Effector memory CD8-positive, alpha-beta T cell (primary cell): ENCODE results near the gene TMEM126A.
"Not testable (repeated sequence)": the region's sequence is repeated elsewhere in the genome, so short reads cannot be mapped to it uniquely, and the experiment has no call there.

Experiments used
- ATAC-seq: fragments of 150-1000 bp; cut with Tn5 transposase; replicated peaks from 2 replicates; pipeline ENCODE4 v1.10.0; 2021; ENCODE audit warnings: mild to moderate bottlenecking, moderate library complexity
- DNase-seq, 3 experiments: peaks; one replicate each; pipeline ENCODE4 v3.0.0; 2021
- H3K27ac Mint-ChIP-seq, 2 donors: one replicate each; pipeline ENCODE4 v1.8.0; 2022; ENCODE audit warnings: mild to moderate bottlenecking in 2 of 2, mixed read lengths in 2 of 2, moderate library complexity in 2 of 2
- H3K27me3 Mint-ChIP-seq, 2 donors: one replicate each; pipeline ENCODE4 v1.8.0; 2022; ENCODE audit warnings: mixed read lengths in 2 of 2
- H3K36me3 Mint-ChIP-seq: one replicate; pipeline ENCODE4 v1.8.0; 2022; ENCODE audit warnings: mild to moderate bottlenecking, moderate library complexity, mixed read lengths; ENCODE audit not compliant: insufficient read depth
- H3K4me1 Mint-ChIP-seq, 2 donors: one replicate each; pipeline ENCODE4 v1.8.0; 2022; ENCODE audit warnings: low read depth in 2 of 2, mixed read lengths in 2 of 2
- H3K4me3 Mint-ChIP-seq, 2 donors: one replicate each; pipeline ENCODE4 v1.8.0; 2022; ENCODE audit warnings: mild to moderate bottlenecking in 2 of 2, mixed read lengths in 2 of 2, moderate library complexity in 2 of 2
- H3K9me3 Mint-ChIP-seq, 2 donors: one replicate each; pipeline ENCODE4 v1.8.0; 2022; ENCODE audit warnings: mixed read lengths in 2 of 2
- total RNA-seq, 9 experiments: gene quantifications; one replicate each; lab custom pipeline; 2026; lab: John Stamatoyannopoulos, UW

Gene TMEM126A
- 7.4 to 53.5 (median 20.1) reads per million in 9 experiments for total RNA-seq

GRCh38 chr11:85647604-85648299 is at the start of gene TMEM126A:
Gene TMEM126A (plus strand): TSS chr11:85647967. CDS start chr11:85650256, 2,289 bp downstream.
- Mint-ChIP-seq H3K4me3 (peak within 1 kb of the TSS; percentile 90 to 92), H3K27me3 (peaks cover 20 to 25% of the 10 kb centered on the region in 2 donors), H3K27ac (peak within 1 kb of the TSS; percentile 90 to 95), H3K36me3 (peaks cover 19% of the 10 kb centered on the region), H3K4me1 (peaks cover 8 to 24% of the 10 kb centered on the region in 2 donors), H3K9me3 (no peaks in the 10 kb centered on the region)
- DNase-seq (peak; percentile 85 to 89 (median 86)), ATAC-seq (peak; percentile 99)

- no peak overlapping the region for H3K27ac Mint-ChIP-seq
- H3K27me3 Mint-ChIP-seq, result no peaks in the 10 kb centered on the region
- no peak for DNase-seq
- H3K9me3 Mint-ChIP-seq, result no peaks in the 10 kb centered on the region
- no peak for ATAC-seq
- H3K36me3 Mint-ChIP-seq, result no peaks in the 10 kb centered on the region
- no peaks in the 10 kb centered on the region for H3K4me1 Mint-ChIP-seq
- no peak overlapping the region for H3K4me3 Mint-ChIP-seq
Observed at GRCh38 chr11:85599083-85599482, 48.7 kb upstream of the TMEM126A start.

- Mint-ChIP-seq H3K27ac (peak overlapping the region in 1 of 2 donors; percentile 1), H3K4me3 (no peak overlapping the region), H3K4me1 (no peaks in the 10 kb centered on the region), H3K9me3 (no peaks in the 10 kb centered on the region), H3K36me3 (no peaks in the 10 kb centered on the region), H3K27me3 (no peaks in the 10 kb centered on the region)
- DNase-seq (no peak), ATAC-seq (no peak)
Observed at GRCh38 chr11:85602526-85603213, 45.1 kb upstream of the TMEM126A start.

- peaks cover 0 to 4% of the 10 kb centered on the region in 2 donors for H3K27me3 Mint-ChIP-seq
- H3K9me3 Mint-ChIP-seq, result no peaks in the 10 kb centered on the region
- no peak for ATAC-seq
- no peak for DNase-seq
- H3K36me3 Mint-ChIP-seq, result no peaks in the 10 kb centered on the region
- no peaks in the 10 kb centered on the region for H3K4me1 Mint-ChIP-seq
- no peak overlapping the region for H3K4me3 Mint-ChIP-seq
- no peak overlapping the region for H3K27ac Mint-ChIP-seq
Observed at GRCh38 chr11:85603220-85603619, 44.5 kb upstream of the TMEM126A start.

GRCh38 chr11:85606237-85606636 is 41.5 kb upstream of the TMEM126A start:
- not testable (repeated sequence) for H3K36me3 Mint-ChIP-seq, H3K27ac Mint-ChIP-seq, H3K4me1 Mint-ChIP-seq, H3K9me3 Mint-ChIP-seq, H3K27me3 Mint-ChIP-seq, ATAC-seq, H3K4me3 Mint-ChIP-seq, DNase-seq

- ATAC-seq, H3K4me1 Mint-ChIP-seq, H3K4me3 Mint-ChIP-seq: not testable (repeated sequence)
Observed at GRCh38 chr11:85608621-85609020, 39.1 kb upstream of the TMEM126A start.

GRCh38 chr11:85609286-85609685 is 38.5 kb upstream of the TMEM126A start:
- H3K4me1 Mint-ChIP-seq, H3K4me3 Mint-ChIP-seq, H3K9me3 Mint-ChIP-seq, H3K36me3 Mint-ChIP-seq, DNase-seq, ATAC-seq, H3K27ac Mint-ChIP-seq, H3K27me3 Mint-ChIP-seq: not testable (repeated sequence)

More at GRCh38 chr11:85608621-85609020, 39.1 kb upstream of the TMEM126A start:
- H3K9me3 Mint-ChIP-seq, DNase-seq, H3K27me3 Mint-ChIP-seq, H3K36me3 Mint-ChIP-seq: not testable (repeated sequence)
- peak overlapping the region in 1 of 2 donors; percentile 65 for H3K27ac Mint-ChIP-seq

- not testable (repeated sequence) for DNase-seq, H3K36me3 Mint-ChIP-seq, H3K27me3 Mint-ChIP-seq, H3K9me3 Mint-ChIP-seq, H3K4me1 Mint-ChIP-seq, ATAC-seq, H3K4me3 Mint-ChIP-seq
- H3K27ac Mint-ChIP-seq, result peak overlapping the region in 1 of 2 donors; percentile 75
Observed at GRCh38 chr11:85611643-85612042, 36.1 kb upstream of the TMEM126A start.

- Mint-ChIP-seq H3K27ac (no peak overlapping the region), H3K36me3 (no peaks in the 10 kb centered on the region), H3K4me3 (no peak overlapping the region), H3K4me1 (peaks cover 0 to 4% of the 10 kb centered on the region in 2 donors), H3K9me3 (no peaks in the 10 kb centered on the region), H3K27me3 (peaks cover 0 to 8% of the 10 kb centered on the region in 2 donors)
- DNase-seq (no peak), ATAC-seq (no peak)
Observed at GRCh38 chr11:85619499-85619898, 28.3 kb upstream of the TMEM126A start.

GRCh38 chr11:85620256-85620655 is 27.5 kb upstream of the TMEM126A start:
- no peaks in the 10 kb centered on the region for H3K9me3 Mint-ChIP-seq
- no peak for DNase-seq
- H3K4me3 Mint-ChIP-seq, result no peak overlapping the region
- H3K27ac Mint-ChIP-seq, result no peak overlapping the region
- H3K27me3 Mint-ChIP-seq, result peaks cover 0 to 8% of the 10 kb centered on the region in 2 donors
- peaks cover 0 to 4% of the 10 kb centered on the region in 2 donors for H3K4me1 Mint-ChIP-seq
- no peaks in the 10 kb centered on the region for H3K36me3 Mint-ChIP-seq
- no peak for ATAC-seq

GRCh38 chr11:85626496-85626895 is 21.3 kb upstream of the TMEM126A start:
- peaks cover 13% of the 10 kb centered on the region for H3K36me3 Mint-ChIP-seq
- peaks cover 19 to 27% of the 10 kb centered on the region in 2 donors for H3K4me1 Mint-ChIP-seq
- no peak overlapping the region for H3K27ac Mint-ChIP-seq
- DNase-seq (no peak), ATAC-seq (no peak)
- H3K27me3 Mint-ChIP-seq, result no peaks in the 10 kb centered on the region
- peak overlapping the region in 1 of 2 donors; percentile 97 for H3K4me3 Mint-ChIP-seq
- H3K9me3 Mint-ChIP-seq, result no peaks in the 10 kb centered on the region

GRCh38 chr11:85627332-85627997 is 20.3 kb upstream of the TMEM126A start, which contains the start of gene DLG2:
Gene DLG2 (minus strand): TSS chr11:85627344.
- Mint-ChIP-seq H3K27me3 (no peaks in the 10 kb centered on the region), H3K27ac (peak within 1 kb of the TSS; percentile 94 to 95), H3K9me3 (no peaks in the 10 kb centered on the region), H3K36me3 (peaks cover 21% of the 10 kb centered on the region), H3K4me1 (peaks cover 19 to 27% of the 10 kb centered on the region in 2 donors), H3K4me3 (peak within 1 kb of the TSS; percentile 97)
- DNase-seq (peak in 2 of 3 experiments; percentile 3 to 5), ATAC-seq (peak; percentile 0)

- H3K4me3 Mint-ChIP-seq, result peak within 1 kb of the TSS; percentile 97
- peaks cover 21% of the 10 kb centered on the region for H3K36me3 Mint-ChIP-seq
- no peaks in the 10 kb centered on the region for H3K9me3 Mint-ChIP-seq
- DNase-seq (peak; percentile 94 to 96 (median 95)), ATAC-seq (peak; percentile 95)
- no peaks in the 10 kb centered on the region for H3K27me3 Mint-ChIP-seq
- peak within 1 kb of the TSS; percentile 94 to 95 for H3K27ac Mint-ChIP-seq
- H3K4me1 Mint-ChIP-seq, result peaks cover 19 to 27% of the 10 kb centered on the region in 2 donors
Observed at GRCh38 chr11:85627998-85628770, 19.6 kb upstream of the TMEM126A start, which contains the start of gene TMEM126B. Gene TMEM126B (plus strand): TSS chr11:85628593. CDS start chr11:85628608, 15 bp downstream.
